Trophoblast cell (in vitro differentiated cells and primary cell): ENCODE results near the gene HNRNPR.

ENCODE experiments used
- DNase-seq, 2 donors: peaks; one replicate each; pipeline ENCODE4 v3.0.0-alpha.2; 2016
- H2AFZ ChIP-seq: 2 replicates; pipeline ENCODE4 v1.6.1; 2013; ENCODE audit warnings: low read length, moderate library complexity, mild to moderate bottlenecking; ENCODE audit not compliant: insufficient read depth, poor library complexity
- H2AK5ac ChIP-seq: 2 replicates; pipeline ENCODE4 v1.6.1; 2013; ENCODE audit warnings: mild to moderate bottlenecking, low read length
- H2BK120ac ChIP-seq: 2 replicates; pipeline ENCODE4 v1.6.1; 2013; ENCODE audit warnings: low read length, mild to moderate bottlenecking, moderate library complexity; ENCODE audit not compliant: insufficient read depth, poor library complexity
- H2BK12ac ChIP-seq: 2 replicates; pipeline ENCODE4 v1.6.1; 2013; ENCODE audit warnings: mild to moderate bottlenecking, low read length, moderate library complexity
- H2BK5ac ChIP-seq: 2 replicates; pipeline ENCODE4 v1.6.1; 2013; ENCODE audit warnings: low read length, low read depth, moderate library complexity, mild to moderate bottlenecking; ENCODE audit not compliant: poor library complexity
- H3K14ac ChIP-seq: 2 replicates; pipeline ENCODE4 v1.6.1; 2013; ENCODE audit warnings: mild to moderate bottlenecking, low read length
- H3K18ac ChIP-seq: 2 replicates; pipeline ENCODE4 v1.6.1; 2013; ENCODE audit warnings: mild to moderate bottlenecking, low read length
- H3K23ac ChIP-seq: 2 replicates; pipeline ENCODE4 v1.6.1; 2013; ENCODE audit warnings: low read length
- H3K27ac ChIP-seq: 2 replicates; pipeline ENCODE4 v1.5.1; 2013; ENCODE audit warnings: low read depth, mild to moderate bottlenecking, inconsistent platforms, low read length, moderate library complexity
- H3K27me3 ChIP-seq: 2 replicates; pipeline ENCODE4 v1.6.1; 2013; ENCODE audit warnings: inconsistent platforms, mild to moderate bottlenecking, low read length, moderate library complexity; ENCODE audit not compliant: insufficient read depth
- H3K36me3 ChIP-seq, 2 experiments: 1 replicate in 1 of 2; 2 replicates in 1 of 2; pipeline ENCODE4 v1.6.1; 2013; ENCODE audit warnings: low read length in 2 of 2, mild to moderate bottlenecking in 2 of 2, moderate library complexity in 1 of 2; ENCODE audit not compliant: insufficient read depth in 2 of 2, control insufficient read depth in 1 of 2
- H3K4ac ChIP-seq: 2 replicates; pipeline ENCODE4 v1.6.1; 2013; ENCODE audit warnings: low read depth, mild to moderate bottlenecking, low read length, moderate library complexity
- H3K4me1 ChIP-seq, 2 experiments: 1 replicate in 1 of 2; 2 replicates in 1 of 2; pipeline ENCODE4 v1.6.1; 2013; ENCODE audit warnings: low read length in 2 of 2, mild to moderate bottlenecking in 2 of 2, moderate library complexity in 1 of 2; ENCODE audit not compliant: insufficient read depth in 2 of 2, control insufficient read depth in 1 of 2
- H3K4me2 ChIP-seq: 2 replicates; pipeline ENCODE4 v1.6.1; 2013; ENCODE audit warnings: inconsistent platforms, mild to moderate bottlenecking, low read length, moderate library complexity
- H3K4me3 ChIP-seq: 2 replicates; pipeline ENCODE4 v1.5.1; 2013; ENCODE audit warnings: mild to moderate bottlenecking, low read depth, low read length, inconsistent platforms
- H3K79me1 ChIP-seq: one replicate; pipeline ENCODE4 v1.6.1; 2013; ENCODE audit warnings: low read length
- H3K79me2 ChIP-seq: 2 replicates; pipeline ENCODE4 v1.6.1; 2013; ENCODE audit warnings: low read length, mild to moderate bottlenecking; ENCODE audit not compliant: control insufficient read depth, insufficient read depth, poor library complexity
- H3K9ac ChIP-seq: 2 replicates; pipeline ENCODE4 v1.6.1; 2013; ENCODE audit warnings: mild to moderate bottlenecking, low read length
- H3K9me3 ChIP-seq: 2 replicates; pipeline ENCODE4 v1.6.1; 2013; ENCODE audit warnings: low read depth, mild to moderate bottlenecking, control low read depth, inconsistent platforms, low read length; ENCODE audit not compliant: insufficient read depth
- H4K12ac ChIP-seq: 2 replicates; pipeline ENCODE4 v1.6.1; 2013; ENCODE audit warnings: low read depth, mild to moderate bottlenecking, low read length, moderate library complexity
- H4K8ac ChIP-seq: 2 replicates; pipeline ENCODE4 v1.6.1; 2013; ENCODE audit warnings: low read depth, mild to moderate bottlenecking, low read length, moderate library complexity
- H4K91ac ChIP-seq: one replicate; pipeline ENCODE4 v1.6.1; 2013; ENCODE audit warnings: low read depth, mild to moderate bottlenecking, low read length, moderate library complexity
- WGBS: extraction: QIAGEN DNeasy Blood & Tissue Kit; methylation state at CpG from one replicate; pipeline ENCODE4 v1.1.7; 2013; ENCODE audit warnings: missing lambda C conversion rate; ENCODE audit not compliant: insufficient read length, insufficient coverage; ENCODE audit errors: extremely low coverage; 5-methylcytosine and 5-hydroxymethylcytosine counted together

Gene HNRNPR

DNA sequence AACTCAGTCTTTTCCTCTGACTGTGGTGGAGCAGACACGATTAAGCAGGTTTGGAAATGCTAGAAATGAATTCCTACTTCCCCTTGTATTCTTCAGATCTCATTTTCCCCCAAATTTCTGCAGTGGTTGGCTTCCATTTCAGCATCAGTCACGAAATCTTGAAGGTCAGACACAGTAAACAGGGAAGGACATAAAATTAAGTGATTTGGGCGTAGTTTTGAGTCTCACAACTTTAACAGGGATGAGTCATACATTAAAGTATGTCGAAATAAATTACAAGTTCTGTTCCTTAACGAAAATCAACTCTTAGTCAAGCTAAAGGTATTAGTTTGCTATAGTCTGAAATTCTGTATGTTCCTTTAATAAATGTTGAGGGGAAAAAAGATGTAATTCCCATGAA, 61.1 kb downstream of the HNRNPR start:
- no peaks in the 10 kb centered on the region for H3K27me3 ChIP-seq
- WGBS, result no CpG with 5 or more reads among the region's 5 CpGs
- no peak overlapping the region for H2AK5ac ChIP-seq
- no peak overlapping the region for H2BK5ac ChIP-seq
- peak; percentile 7 to 33 for DNase-seq
- no peaks in the 10 kb centered on the region for H3K4me1 ChIP-seq
- H3K9me3 ChIP-seq, result no peaks in the 10 kb centered on the region
- no peak overlapping the region for H3K23ac ChIP-seq
- no peaks in the 10 kb centered on the region for H3K79me1 ChIP-seq
- H3K18ac ChIP-seq, result no peak overlapping the region
- H3K36me3 ChIP-seq, result peaks cover 12 to 18% of the 10 kb centered on the region in 2 experiments
- no peak overlapping the region for H2BK120ac ChIP-seq
- H3K4me2 ChIP-seq, result no peak overlapping the region
- H4K8ac ChIP-seq, result no peak overlapping the region
- H2AFZ ChIP-seq, result no peak overlapping the region
- H4K12ac ChIP-seq, result no peak overlapping the region
- H3K9ac ChIP-seq, result no peak overlapping the region
- H3K79me2 ChIP-seq, result no peaks in the 10 kb centered on the region
- no peak overlapping the region for H3K4me3 ChIP-seq
- no peak overlapping the region for H2BK12ac ChIP-seq
- H3K4ac ChIP-seq, result no peak overlapping the region
- no peak overlapping the region for H4K91ac ChIP-seq
- H3K27ac ChIP-seq, result no peak overlapping the region
- H3K14ac ChIP-seq, result no peak overlapping the region

DNA sequence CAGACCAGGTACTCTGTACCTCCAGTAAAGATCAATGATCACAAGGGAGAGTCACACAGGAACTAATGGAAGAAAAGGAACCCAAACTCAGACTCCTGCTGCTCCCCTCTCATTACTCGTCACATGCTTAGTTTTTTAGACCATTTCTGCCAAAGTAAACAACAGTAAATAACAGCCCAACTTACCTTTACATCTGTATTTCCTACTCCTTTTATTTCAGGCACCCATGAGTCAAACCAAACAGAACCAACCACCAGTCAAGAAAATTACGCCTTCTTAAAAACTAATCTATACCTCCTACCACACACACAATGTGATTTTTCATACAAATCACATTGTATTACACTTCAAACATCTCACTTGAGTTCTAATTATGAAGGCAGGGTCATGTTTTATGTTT, 65.4 kb downstream of the HNRNPR start:
- no peaks in the 10 kb centered on the region for H3K4me1 ChIP-seq
- no peaks in the 10 kb centered on the region for H3K79me2 ChIP-seq
- no peak overlapping the region for H3K14ac ChIP-seq
- peaks cover 4 to 11% of the 10 kb centered on the region in 2 experiments for H3K36me3 ChIP-seq
- DNase-seq, result no peak
- H3K27me3 ChIP-seq, result no peaks in the 10 kb centered on the region
- no peak overlapping the region for H3K23ac ChIP-seq
- no peak overlapping the region for H3K4ac ChIP-seq
- H4K8ac ChIP-seq, result no peak overlapping the region
- H4K12ac ChIP-seq, result no peak overlapping the region
- 100% methylated on average over 1 of the region's 2 CpGs for WGBS
- H3K79me1 ChIP-seq, result no peaks in the 10 kb centered on the region
- no peak overlapping the region for H2BK12ac ChIP-seq
- no peaks in the 10 kb centered on the region for H3K9me3 ChIP-seq
- no peak overlapping the region for H3K9ac ChIP-seq
- no peak overlapping the region for H3K4me3 ChIP-seq
- no peak overlapping the region for H2BK5ac ChIP-seq
- no peak overlapping the region for H4K91ac ChIP-seq
- H2BK120ac ChIP-seq, result no peak overlapping the region
- no peak overlapping the region for H2AK5ac ChIP-seq
- H2AFZ ChIP-seq, result no peak overlapping the region
- no peak overlapping the region for H3K4me2 ChIP-seq
- no peak overlapping the region for H3K18ac ChIP-seq
- H3K27ac ChIP-seq, result no peak overlapping the region

DNA sequence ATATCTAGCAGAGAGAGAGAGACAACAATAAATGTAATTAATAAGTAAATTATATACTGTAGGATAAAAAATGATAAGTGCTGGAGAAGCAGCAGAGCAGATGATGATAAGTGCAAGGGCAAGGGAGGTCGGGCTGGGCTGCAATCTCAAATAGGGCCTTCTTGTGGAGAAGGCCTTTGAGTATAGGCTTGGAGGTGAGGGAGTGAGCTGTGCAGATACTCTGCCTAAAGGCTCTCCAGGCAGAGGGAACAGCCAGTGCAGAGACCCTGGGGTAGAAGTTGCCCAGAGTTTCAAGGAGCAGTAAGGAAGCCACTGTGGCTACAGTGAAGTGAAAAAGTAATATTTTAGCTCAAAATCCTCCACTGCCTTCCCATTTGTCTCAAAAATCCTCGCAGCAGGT, 67.6 kb downstream of the HNRNPR start:
- no peak overlapping the region for H2BK12ac ChIP-seq
- H3K9me3 ChIP-seq, result no peaks in the 10 kb centered on the region
- H3K79me1 ChIP-seq, result no peaks in the 10 kb centered on the region
- no peak overlapping the region for H2AFZ ChIP-seq
- H3K4me1 ChIP-seq, result no peaks in the 10 kb centered on the region
- no peaks in the 10 kb centered on the region for H3K27me3 ChIP-seq
- peaks cover 4 to 5% of the 10 kb centered on the region in 2 experiments for H3K36me3 ChIP-seq
- H3K4ac ChIP-seq, result no peak overlapping the region
- no peak overlapping the region for H4K8ac ChIP-seq
- no peak overlapping the region for H3K18ac ChIP-seq
- H4K12ac ChIP-seq, result no peak overlapping the region
- H4K91ac ChIP-seq, result no peak overlapping the region
- H3K4me2 ChIP-seq, result no peak overlapping the region
- H3K79me2 ChIP-seq, result no peaks in the 10 kb centered on the region
- no peak overlapping the region for H2BK5ac ChIP-seq
- no peak overlapping the region for H2BK120ac ChIP-seq
- H3K14ac ChIP-seq, result no peak overlapping the region
- no peak overlapping the region for H3K4me3 ChIP-seq
- WGBS, result no CpG with 5 or more reads among the region's 2 CpGs
- no peak overlapping the region for H3K23ac ChIP-seq
- no peak overlapping the region for H2AK5ac ChIP-seq
- no peak overlapping the region for H3K27ac ChIP-seq
- no peak for DNase-seq
- H3K9ac ChIP-seq, result no peak overlapping the region

DNA sequence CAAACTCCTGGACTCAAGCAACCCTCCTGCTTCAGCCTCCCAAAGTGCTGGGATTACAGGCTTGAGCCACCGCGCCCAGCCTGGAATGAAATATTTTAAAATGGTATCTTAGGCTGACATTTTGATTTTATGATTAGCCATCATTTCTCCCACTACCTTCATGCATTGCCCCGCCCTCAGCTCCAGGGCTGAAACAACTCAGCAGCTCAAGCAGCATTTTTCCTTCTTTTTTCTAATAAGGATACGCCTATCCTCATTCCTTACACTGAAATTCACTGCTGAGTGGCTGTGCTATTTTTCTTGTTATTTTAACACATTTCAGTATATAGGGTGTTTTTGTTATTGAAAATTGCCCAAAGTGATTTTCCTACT, 70.0 kb downstream of the HNRNPR start:
- no peak overlapping the region for H3K27ac ChIP-seq
- H4K91ac ChIP-seq, result no peak overlapping the region
- H2BK5ac ChIP-seq, result no peak overlapping the region
- no peaks in the 10 kb centered on the region for H3K79me2 ChIP-seq
- H2BK12ac ChIP-seq, result no peak overlapping the region
- H3K36me3 ChIP-seq, result no peaks in the 10 kb centered on the region
- H3K14ac ChIP-seq, result no peak overlapping the region
- H4K8ac ChIP-seq, result no peak overlapping the region
- H3K9ac ChIP-seq, result no peak overlapping the region
- no peak overlapping the region for H2AK5ac ChIP-seq
- no peak overlapping the region for H4K12ac ChIP-seq
- no peak overlapping the region for H3K18ac ChIP-seq
- H3K9me3 ChIP-seq, result no peaks in the 10 kb centered on the region
- no peak overlapping the region for H3K4me2 ChIP-seq
- no peak overlapping the region for H3K4me3 ChIP-seq
- H2AFZ ChIP-seq, result no peak overlapping the region
- DNase-seq, result peak; percentile 63 to 83
- no peaks in the 10 kb centered on the region for H3K4me1 ChIP-seq
- H2BK120ac ChIP-seq, result no peak overlapping the region
- H3K23ac ChIP-seq, result no peak overlapping the region
- no CpG with 5 or more reads among the region's 4 CpGs for WGBS
- no peak overlapping the region for H3K4ac ChIP-seq
- no peaks in the 10 kb centered on the region for H3K27me3 ChIP-seq
- H3K79me1 ChIP-seq, result no peaks in the 10 kb centered on the region
